BJ (cell line): ENCODE data around the gene RFTN1. TPM values are rescaled to one million over a fixed set of nuclear protein-coding genes. Genes with fewer than 3 reads are reported as not detected.

Source experiments
- CTCF ChIA-PET: fragments of 350-600 bp; formaldehyde crosslinking; extraction: SDS; loops from one replicate; lab custom pipeline; 2021; ENCODE audit warnings: antibody characterized with exemption, inconsistent platforms; lab: Yijun Ruan, JAX
- POLR2A ChIA-PET: fragments of 300-600 bp; sonication (Branson Sonifier 250); formaldehyde crosslinking; extraction: SDS; loops from one replicate; lab custom pipeline; 2021; ENCODE audit warnings: antibody characterized with exemption; lab: Charles Lee
- DNase-seq: peaks from one replicate; pipeline ENCODE4 v3.0.0-alpha.2; 2011; ENCODE audit warnings: low read depth
- H3K27me3 ChIP-seq: 2 replicates; pipeline ENCODE4 v1.6.0; 2011; ENCODE audit warnings: low read length; ENCODE audit not compliant: control insufficient read depth, insufficient read depth
- H3K36me3 ChIP-seq: 2 replicates; pipeline ENCODE4 v1.5.1; 2011; ENCODE audit warnings: low read length; ENCODE audit not compliant: control insufficient read depth, insufficient read depth
- H3K4me3 ChIP-seq: 2 replicates; pipeline ENCODE4 v1.5.1; 2011; ENCODE audit warnings: low read depth, mild to moderate bottlenecking, control low read depth, low read length
- polyA plus RNA-seq: library from polyadenylated mRNA; depleted of rRNA; stranded (reverse); fragments of >200 nt; gene quantifications from 2 replicates; pipeline ENCODE4 v1.2.3, GENCODE V29; 2011
- TF ChIP-seq, protein P1 (sequence below): IDR thresholded peaks from 2 replicates; pipeline ENCODE4 v1.5.1; 2011; ENCODE audit warnings: low read depth, mild to moderate bottlenecking, control low read depth, inconsistent platforms, low read length, moderate library complexity; ENCODE audit not compliant: insufficient read depth

Gene RFTN1
- polyA plus RNA-seq, 1 experiment: 49.0 TPM

DNA sequence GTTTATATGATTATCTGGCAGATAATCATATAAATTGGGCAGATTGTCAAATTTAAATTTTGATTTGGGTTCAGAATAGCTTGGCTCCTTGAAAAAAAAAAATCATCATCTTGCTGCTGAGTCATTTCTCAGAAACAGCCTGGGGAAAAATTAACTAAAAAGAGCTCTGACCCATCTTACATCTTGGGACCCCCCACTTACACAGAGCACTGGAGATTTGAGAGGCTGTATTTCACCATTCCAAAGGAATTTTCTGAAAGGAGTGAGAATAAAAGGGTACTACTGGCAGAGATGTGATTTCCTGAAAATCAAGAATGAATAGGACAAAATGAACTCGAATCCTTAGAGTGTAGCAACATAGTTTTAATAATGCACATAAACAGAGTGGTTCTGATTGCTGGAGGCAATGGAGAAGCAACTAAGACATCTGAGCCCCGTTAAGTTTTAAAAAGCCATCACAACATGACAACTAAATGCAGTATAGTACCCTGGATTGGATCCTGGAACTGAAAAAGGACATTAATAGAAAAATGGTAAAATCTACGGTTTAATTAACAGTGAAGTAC lies 97.5 kb downstream of the RFTN1 start:
- DNase-seq: no peak
- CTCF ChIA-PET: interaction anchor here (0.6 kb wide), 1 partner anchor 1676 kb away, joined by 4 read pairs; no protein-coding TSS in a partner anchor
- POLR2A ChIA-PET: interaction anchor here (0.7 kb wide), 1 partner anchor 117 kb away, joined by 4 read pairs; no protein-coding TSS in a partner anchor

GRCh38 chr3:16413321-16413720 lies 100.2 kb downstream of the RFTN1 start:
- CTCF ChIA-PET: no interaction called here
- peaks cover 4% of the 10 kb centered on the region for H3K36me3 ChIP-seq

More for the DNA sequence above, 97.5 kb downstream of the RFTN1 start:
- Histone ChIP-seq H3K27me3 (no peaks in the 10 kb centered on the region), H3K36me3 (no peaks in the 10 kb centered on the region), H3K4me3 (no peak overlapping the region)
- TF ChIP-seq, protein P1, sequence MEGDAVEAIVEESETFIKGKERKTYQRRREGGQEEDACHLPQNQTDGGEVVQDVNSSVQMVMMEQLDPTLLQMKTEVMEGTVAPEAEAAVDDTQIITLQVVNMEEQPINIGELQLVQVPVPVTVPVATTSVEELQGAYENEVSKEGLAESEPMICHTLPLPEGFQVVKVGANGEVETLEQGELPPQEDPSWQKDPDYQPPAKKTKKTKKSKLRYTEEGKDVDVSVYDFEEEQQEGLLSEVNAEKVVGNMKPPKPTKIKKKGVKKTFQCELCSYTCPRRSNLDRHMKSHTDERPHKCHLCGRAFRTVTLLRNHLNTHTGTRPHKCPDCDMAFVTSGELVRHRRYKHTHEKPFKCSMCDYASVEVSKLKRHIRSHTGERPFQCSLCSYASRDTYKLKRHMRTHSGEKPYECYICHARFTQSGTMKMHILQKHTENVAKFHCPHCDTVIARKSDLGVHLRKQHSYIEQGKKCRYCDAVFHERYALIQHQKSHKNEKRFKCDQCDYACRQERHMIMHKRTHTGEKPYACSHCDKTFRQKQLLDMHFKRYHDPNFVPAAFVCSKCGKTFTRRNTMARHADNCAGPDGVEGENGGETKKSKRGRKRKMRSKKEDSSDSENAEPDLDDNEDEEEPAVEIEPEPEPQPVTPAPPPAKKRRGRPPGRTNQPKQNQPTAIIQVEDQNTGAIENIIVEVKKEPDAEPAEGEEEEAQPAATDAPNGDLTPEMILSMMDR: no peak

DNA sequence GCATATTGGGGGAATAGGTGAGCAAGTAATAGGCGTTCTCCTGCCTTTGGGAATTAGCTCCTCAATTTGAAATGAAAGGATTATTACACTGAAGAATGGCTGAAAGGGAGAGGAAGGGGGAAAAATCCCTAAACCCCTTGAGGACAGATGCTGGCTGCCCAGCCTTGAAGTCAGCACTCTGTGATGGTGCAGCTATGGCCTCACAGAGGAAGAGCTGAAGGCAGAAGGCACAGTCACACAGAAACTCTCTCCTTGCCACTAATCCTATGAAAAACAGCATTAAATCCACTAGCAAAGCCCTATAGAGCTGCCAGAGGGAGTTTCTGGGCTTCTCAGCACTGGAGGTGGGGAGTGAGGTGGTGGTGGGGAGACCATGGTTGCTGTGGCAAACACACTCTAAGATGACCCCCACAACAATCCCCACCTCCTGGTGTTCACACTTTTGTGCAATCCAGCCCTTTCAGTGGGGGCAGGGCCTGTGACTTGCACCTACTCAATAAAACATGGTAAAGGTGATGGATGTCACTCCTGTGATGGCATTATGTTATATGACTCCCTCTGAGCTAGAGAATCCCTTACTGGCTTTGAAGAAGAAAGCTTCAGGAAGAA lies 101.2 kb downstream of the RFTN1 start:
- ChIA-PET POLR2A (no interaction called here), CTCF (no interaction called here)
- Histone ChIP-seq H3K36me3 (peaks cover 6% of the 10 kb centered on the region), H3K4me3 (no peak overlapping the region), H3K27me3 (no peaks in the 10 kb centered on the region)
- TF ChIP-seq, protein P1: no peak
- DNase-seq: no peak

More at GRCh38 chr3:16413321-16413720, 100.2 kb downstream of the RFTN1 start:
- TF ChIP-seq, protein P1: no peak
- DNase-seq: no peak
- Histone ChIP-seq H3K4me3 (no peak overlapping the region), H3K27me3 (no peaks in the 10 kb centered on the region)
- POLR2A ChIA-PET: no interaction called here

DNA sequence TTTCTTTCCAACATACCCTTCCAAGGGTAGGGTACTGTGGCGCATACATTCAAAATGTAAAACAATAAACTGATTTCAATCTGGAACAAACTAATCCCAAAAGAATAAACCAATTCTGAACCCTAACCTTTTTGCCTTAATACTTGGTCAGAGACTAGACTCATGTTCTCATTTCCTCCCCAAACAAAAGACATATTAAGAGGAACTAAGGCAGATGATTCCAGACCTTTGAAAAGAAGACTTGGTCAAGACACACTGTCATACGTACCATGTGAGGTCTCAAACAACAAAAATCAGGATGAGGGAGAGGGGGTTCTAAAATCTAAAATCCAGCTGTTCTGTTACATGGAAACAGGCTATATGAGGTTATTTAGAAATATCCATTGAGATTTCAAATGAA lies 102.1 kb downstream of the RFTN1 start:
- H3K36me3 ChIP-seq: peaks cover 6% of the 10 kb centered on the region
- POLR2A ChIA-PET: no interaction called here
- no peaks in the 10 kb centered on the region for H3K27me3 ChIP-seq
- no peak overlapping the region for H3K4me3 ChIP-seq
- no peak for DNase-seq
- CTCF ChIA-PET: no interaction called here
- TF ChIP-seq, protein P1: no peak

GRCh38 chr3:16410659-16411058 lies 102.8 kb downstream of the RFTN1 start:
- no peaks in the 10 kb centered on the region for H3K27me3 ChIP-seq
- no peak for DNase-seq
- H3K4me3 ChIP-seq: no peak overlapping the region
- TF ChIP-seq, protein P1: no peak
- peaks cover 6% of the 10 kb centered on the region for H3K36me3 ChIP-seq
- POLR2A ChIA-PET: no interaction called here
- CTCF ChIA-PET: no interaction called here
